SK-N-SH (cell line): ENCODE results near the gene FOXA3. TPM values are rescaled to one million over a fixed set of nuclear protein-coding genes. Genes with fewer than 3 reads are reported as not detected.

ENCODE experiments used
- CTCF ChIA-PET: fragments of 300-600, 350-600 bp; formaldehyde crosslinking; extraction: SDS; loops from one replicate; lab custom pipeline; 2021; lab: Yijun Ruan, JAX
- POLR2A ChIA-PET: fragments of 350-600 bp; sonication (Branson Sonifier 250); formaldehyde crosslinking; extraction: SDS; loops from one replicate; lab custom pipeline; 2020; ENCODE audit warnings: antibody characterized with exemption, inconsistent platforms; lab: Yijun Ruan, JAX
- DNase-seq: peaks from one replicate; pipeline ENCODE4 v3.0.0; 2012
- H2AFZ ChIP-seq: fragments of 200-600 bp; sonication (generic); 2 replicates; pipeline ENCODE4 v1.8.1; 2016; ENCODE audit warnings: antibody characterized with exemption, mild to moderate bottlenecking, low read depth
- H3F3A ChIP-seq: fragments of 200-600 bp; sonication (generic); replicated peaks from 2 replicates; pipeline ENCODE3; 2016; ENCODE audit warnings: antibody characterized with exemption, mild to moderate bottlenecking; ENCODE audit not compliant: insufficient read depth
- H3K27ac ChIP-seq, 2 experiments: fragments of 200-500 bp in 1 of 2; fragments of 200-600 bp in 1 of 2; sonication (Bioruptor generic) in 1 of 2; sonication (generic), shearing (Covaris generic) in 1 of 2; 2 replicates each; pipeline versions ENCODE4 v1.5.1 to v1.6.1; 2014 to 2016; ENCODE audit warnings: low read depth in 2 of 2, inconsistent platforms in 1 of 2, low read length in 1 of 2, mild to moderate bottlenecking in 1 of 2, mixed read lengths in 1 of 2
- H3K27me3 ChIP-seq: fragments of 200-600 bp; sonication (generic), shearing (Covaris generic); 2 replicates; pipeline ENCODE4 v1.6.1; 2016; ENCODE audit warnings: mixed run types; ENCODE audit not compliant: insufficient read depth
- H3K36me3 ChIP-seq, 2 experiments: fragments of 200-500 bp in 1 of 2; fragments of 200-600 bp in 1 of 2; sonication (Bioruptor generic) in 1 of 2; sonication (generic) in 1 of 2; replicated peaks in 1 of 2; 2 replicates each; pipeline versions ENCODE3 to v1.5.1; 2014 to 2016; ENCODE audit warnings: low read length in 1 of 2, mild to moderate bottlenecking in 1 of 2; ENCODE audit not compliant: insufficient read depth in 2 of 2, control insufficient read depth in 1 of 2
- H3K4me1 ChIP-seq, 2 experiments: fragments of 200-500 bp in 1 of 2; fragments of 200-600 bp in 1 of 2; sonication (Bioruptor generic) in 1 of 2; sonication (generic), shearing (Covaris generic) in 1 of 2; 2 replicates each; pipeline versions ENCODE4 v1.5.1 to v1.6.1; 2014 to 2016; ENCODE audit warnings: low read depth in 1 of 2, low read length in 1 of 2, mixed run types in 1 of 2; ENCODE audit not compliant: insufficient read depth in 2 of 2, control insufficient read depth in 1 of 2
- H3K4me2 ChIP-seq: fragments of 200-600 bp; sonication (generic), shearing (Covaris generic); 2 replicates; pipeline ENCODE4 v1.6.1; 2017; ENCODE audit warnings: mixed run types
- H3K4me3 ChIP-seq, 2 experiments: fragments of 200-500 bp in 1 of 2; fragments of 200-600 bp in 1 of 2; sonication (Bioruptor generic) in 1 of 2; sonication (generic), shearing (Covaris generic) in 1 of 2; 2 replicates each; pipeline versions ENCODE4 v1.5.1 to v1.8.1; 2014 to 2016; ENCODE audit warnings: low read depth in 2 of 2, inconsistent platforms in 1 of 2, low read length in 1 of 2, mild to moderate bottlenecking in 1 of 2, mixed read lengths in 1 of 2, moderate library complexity in 1 of 2
- H3K79me2 ChIP-seq: fragments of 200-600 bp; sonication (generic); 2 replicates; pipeline ENCODE4 v1.8.1; 2017; ENCODE audit warnings: mild to moderate bottlenecking; ENCODE audit not compliant: insufficient read depth
- H3K9ac ChIP-seq: fragments of 200-600 bp; sonication (generic); 2 replicates; pipeline ENCODE4 v1.6.1; 2017; ENCODE audit warnings: mixed run types
- H3K9me2 ChIP-seq: fragments of 200-600 bp; sonication (generic); 2 replicates; pipeline ENCODE4 v1.6.1; 2017; ENCODE audit warnings: mixed run types
- H3K9me3 ChIP-seq: fragments of 200-600 bp; sonication (generic); 2 replicates; pipeline ENCODE4 v1.6.1; 2017; ENCODE audit warnings: mixed run types, mild to moderate bottlenecking, moderate library complexity
- H4K20me1 ChIP-seq: fragments of 200-600 bp; sonication (generic); 2 replicates; pipeline ENCODE4 v1.6.1; 2017; ENCODE audit warnings: mild to moderate bottlenecking, mixed run types; ENCODE audit not compliant: insufficient read depth
- CHD2 ChIP-seq: fragments of 150-350 bp; IDR thresholded peaks from 2 replicates; pipeline ENCODE4 v1.6.1; 2018; ENCODE audit warnings: low read length; ENCODE audit not compliant: partially characterized antibody
- ELF1 ChIP-seq: IDR thresholded peaks from 2 replicates; pipeline ENCODE4 v1.4.0; 2012
- EP300 ChIP-seq, 2 experiments: IDR thresholded peaks; 2 replicates each; pipeline versions ENCODE4 v1.4.0 to v1.6.1; 2012; ENCODE audit warnings: borderline replicate concordance in 1 of 2, low read depth in 1 of 2, low read length in 1 of 2
- EZH2phosphoT487 ChIP-seq: fragments of 200-600 bp; sonication (generic); IDR thresholded peaks from 2 replicates; pipeline ENCODE4 v1.6.1; 2017; ENCODE audit warnings: low read depth, mixed run types, mild to moderate bottlenecking, antibody characterized with exemption, moderate library complexity, borderline replicate concordance
- FOXJ3 ChIP-seq: sonication (generic); formaldehyde crosslinking; IDR thresholded peaks from 2 replicates; pipeline ENCODE4 v1.5.1; 2020; ENCODE audit warnings: mild to moderate bottlenecking, missing genetic modification reagents
- FOXM1 ChIP-seq: IDR thresholded peaks from 2 replicates; pipeline ENCODE4 v1.4.0; 2012; ENCODE audit warnings: low read depth, mild to moderate bottlenecking
- GABPA ChIP-seq: IDR thresholded peaks from 2 replicates; pipeline ENCODE4 v1.4.0; 2012; ENCODE audit warnings: low read depth, mild to moderate bottlenecking
- GATA2 ChIP-seq: sonication (generic); formaldehyde crosslinking; IDR thresholded peaks from 2 replicates; pipeline ENCODE4 v1.5.0; 2020; ENCODE audit warnings: mild to moderate bottlenecking, missing genetic modification reagents
- JUND ChIP-seq: IDR thresholded peaks from 2 replicates; pipeline ENCODE4 v1.4.0; 2012
- MXI1 ChIP-seq: IDR thresholded peaks from 2 replicates; pipeline ENCODE4 v1.6.1; 2012; ENCODE audit warnings: mild to moderate bottlenecking, low read depth, low read length, improper control_type of control experiment
- NRF1 ChIP-seq: IDR thresholded peaks from 2 replicates; pipeline ENCODE4 v1.6.1; 2012; ENCODE audit warnings: low read depth, mild to moderate bottlenecking, low read length
- POLR2AphosphoS5 ChIP-seq: IDR thresholded peaks from 2 replicates; pipeline ENCODE4 v1.6.1; 2012; ENCODE audit warnings: low read depth, low read length
- RAD21 ChIP-seq: IDR thresholded peaks from 2 replicates; pipeline ENCODE4 v1.6.1; 2012; ENCODE audit warnings: mild to moderate bottlenecking, low read length
- RXRA ChIP-seq: IDR thresholded peaks from 2 replicates; pipeline ENCODE4 v1.4.0; 2012; ENCODE audit warnings: low read depth, mild to moderate bottlenecking, borderline replicate concordance
- TCF12 ChIP-seq: IDR thresholded peaks from 2 replicates; pipeline ENCODE4 v1.4.0; 2012
- TEAD4 ChIP-seq: IDR thresholded peaks from 2 replicates; pipeline ENCODE4 v1.4.0; 2012; ENCODE audit warnings: mild to moderate bottlenecking, borderline replicate concordance; ENCODE audit not compliant: insufficient read depth
- WGBS: methylation state at CpG from one replicate; pipeline ENCODE4 v1.1.6; 2017; ENCODE audit warnings: low lambda C conversion rate; 5-methylcytosine and 5-hydroxymethylcytosine counted together
- polyA plus RNA-seq, 3 experiments: library from polyadenylated mRNA; depleted of rRNA; stranded (reverse); fragments of >200 nt; gene quantifications; 2 replicates each; pipeline ENCODE4 v1.2.3, GENCODE V29; 2012
- TF ChIP-seq, protein P1 (sequence below): IDR thresholded peaks from 2 replicates; pipeline ENCODE4 v1.4.0; 2012; ENCODE audit warnings: low read depth, borderline replicate concordance
- TF ChIP-seq, protein P2 (sequence below): fragments of 150-350 bp; IDR thresholded peaks from 2 replicates; pipeline ENCODE4 v1.6.1; 2016; ENCODE audit warnings: mild to moderate bottlenecking, low read depth, low read length
- TF ChIP-seq, protein P3 (sequence below): IDR thresholded peaks from 2 replicates; pipeline ENCODE4 v1.4.0; 2012; ENCODE audit warnings: low read depth, borderline replicate concordance

Gene FOXA3
- polyA plus RNA-seq, 1 of the 3 experiments (the other 2 are of a cell fraction), result 1.5 TPM

DNA sequence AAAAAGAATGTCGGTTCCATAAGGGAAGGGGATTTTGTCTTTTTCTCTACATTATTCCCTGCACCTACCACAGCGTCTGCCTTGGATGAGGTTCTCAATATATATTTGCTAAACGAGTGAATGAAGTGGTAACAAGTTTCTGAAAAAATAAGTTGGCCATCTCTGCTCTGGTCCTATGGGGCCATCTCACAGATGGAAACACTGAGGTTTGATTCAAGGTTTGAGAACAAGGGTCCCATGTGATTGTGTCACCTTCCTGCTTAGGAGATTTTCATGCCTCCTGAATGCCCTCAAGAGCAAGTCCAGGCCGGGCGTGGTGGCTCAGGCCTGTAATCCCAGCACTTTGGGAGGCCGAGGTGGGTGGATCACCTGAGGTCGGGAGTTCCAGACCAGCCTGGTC, 35.1 kb downstream of the FOXA3 start:
- peaks cover 8 to 20% of the 10 kb centered on the region in 2 experiments for H3K36me3 ChIP-seq
- H3K27me3 ChIP-seq, result no peaks in the 10 kb centered on the region
- H3K4me1 ChIP-seq, result peaks cover 0 to 8% of the 10 kb centered on the region in 2 experiments; a peak in 1 of 4 replicates
- no peak overlapping the region for H2AFZ ChIP-seq
- no peak overlapping the region for H3K27ac ChIP-seq
- H3K9ac ChIP-seq, result no peak overlapping the region
- no peak overlapping the region for H3K4me3 ChIP-seq
- TF ChIP-seq EZH2phosphoT487 (no peak), NRF1 (no peak), TCF12 (no peak), POLR2AphosphoS5 (no peak), FOXM1 (no peak), JUND (no peak), ELF1 (no peak), CHD2 (no peak), FOXJ3 (CRISPR knock-in tag) (no peak), GATA2 (CRISPR knock-in tag) (no peak), EP300 (IDR thresholded peaks at IDR 0.05; ENCODE audit: borderline replicate concordance in 1 of 2, low read depth in 1 of 2, low read length in 1 of 2) (no peak), GABPA (no peak), MXI1 (no peak)
- TF ChIP-seq, protein P1, sequence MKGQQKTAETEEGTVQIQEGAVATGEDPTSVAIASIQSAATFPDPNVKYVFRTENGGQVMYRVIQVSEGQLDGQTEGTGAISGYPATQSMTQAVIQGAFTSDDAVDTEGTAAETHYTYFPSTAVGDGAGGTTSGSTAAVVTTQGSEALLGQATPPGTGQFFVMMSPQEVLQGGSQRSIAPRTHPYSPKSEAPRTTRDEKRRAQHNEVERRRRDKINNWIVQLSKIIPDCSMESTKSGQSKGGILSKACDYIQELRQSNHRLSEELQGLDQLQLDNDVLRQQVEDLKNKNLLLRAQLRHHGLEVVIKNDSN, result no peak
- TF ChIP-seq, protein P2, sequence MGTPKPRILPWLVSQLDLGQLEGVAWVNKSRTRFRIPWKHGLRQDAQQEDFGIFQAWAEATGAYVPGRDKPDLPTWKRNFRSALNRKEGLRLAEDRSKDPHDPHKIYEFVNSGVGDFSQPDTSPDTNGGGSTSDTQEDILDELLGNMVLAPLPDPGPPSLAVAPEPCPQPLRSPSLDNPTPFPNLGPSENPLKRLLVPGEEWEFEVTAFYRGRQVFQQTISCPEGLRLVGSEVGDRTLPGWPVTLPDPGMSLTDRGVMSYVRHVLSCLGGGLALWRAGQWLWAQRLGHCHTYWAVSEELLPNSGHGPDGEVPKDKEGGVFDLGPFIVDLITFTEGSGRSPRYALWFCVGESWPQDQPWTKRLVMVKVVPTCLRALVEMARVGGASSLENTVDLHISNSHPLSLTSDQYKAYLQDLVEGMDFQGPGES, result no peak
- no peak overlapping the region for H3K4me2 ChIP-seq
- no peaks in the 10 kb centered on the region for H3K9me2 ChIP-seq
- peaks cover 5% of the 10 kb centered on the region for H3K79me2 ChIP-seq
- H3K9me3 ChIP-seq, result no peaks in the 10 kb centered on the region
- peaks cover 14% of the 10 kb centered on the region for H3F3A ChIP-seq
- no peak for DNase-seq
- 99% methylated on average over 7 of the region's 7 CpGs for WGBS
- ChIA-PET POLR2A (no interaction called here), CTCF (no interaction called here)
- no peaks in the 10 kb centered on the region for H4K20me1 ChIP-seq

DNA sequence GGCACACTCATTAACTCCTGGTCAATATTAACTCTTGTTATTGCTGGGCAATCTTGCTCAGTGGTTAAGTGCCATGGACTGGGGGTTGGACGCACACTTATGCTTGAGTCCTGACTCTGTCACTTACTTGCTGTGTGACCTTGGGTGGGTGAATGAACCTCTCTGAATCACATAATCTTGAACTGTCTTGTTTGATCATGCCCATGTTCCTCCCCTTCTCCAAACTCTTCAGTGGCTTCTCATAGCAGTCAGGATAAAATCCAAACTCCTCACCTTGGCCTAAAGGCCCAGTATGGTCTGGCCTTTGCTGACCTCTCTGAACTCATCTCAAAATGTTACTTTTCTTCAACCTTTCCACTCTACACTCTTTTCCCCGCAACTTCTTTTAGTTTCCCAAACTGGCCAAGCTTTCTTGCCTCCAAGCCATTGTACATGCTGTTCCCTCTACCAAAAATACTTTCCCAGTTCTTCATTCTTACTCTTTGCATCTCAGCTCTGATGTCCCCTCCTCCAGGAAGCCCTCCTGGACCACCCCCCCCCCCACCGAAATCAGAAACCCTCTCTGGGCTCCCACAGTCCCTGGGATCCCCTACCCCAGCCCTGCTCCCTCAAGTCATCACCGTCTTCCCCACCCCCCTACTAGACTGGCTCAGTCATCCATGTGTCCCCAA, 35.9 kb downstream of the FOXA3 start:
- Histone ChIP-seq H3K4me1 (peaks cover 0 to 8% of the 10 kb centered on the region in 2 experiments; a peak in 1 of 4 replicates), H3K9me2 (no peaks in the 10 kb centered on the region), H2AFZ (no peak overlapping the region), H3K27ac (no peak overlapping the region), H3K36me3 (peaks cover 8 to 20% of the 10 kb centered on the region in 2 experiments), H3K9ac (no peak overlapping the region), H3K79me2 (peaks cover 5% of the 10 kb centered on the region; the same call in 1 of the 2 replicates), H3K4me3 (no peak overlapping the region), H3K27me3 (no peaks in the 10 kb centered on the region), H4K20me1 (no peaks in the 10 kb centered on the region), H3K9me3 (no peaks in the 10 kb centered on the region), H3K4me2 (0 out of 2 replicates have a peak overlapping the region, but pooled peaks have one; percentile 88), H3F3A (peaks cover 13% of the 10 kb centered on the region)
- WGBS, result 94% methylated on average over 4 of the region's 4 CpGs
- CTCF ChIA-PET, result interaction anchor here (1.5 to 3.7 kb wide), 2 partner anchors 17 to 83 kb away, joined by 7 to 15 read pairs; no protein-coding TSS in a partner anchor
- no peak for DNase-seq
- POLR2A ChIA-PET, result no interaction called here
- no peak for TF ChIP-seq RXRA
- no peak for TF ChIP-seq FOXJ3 (CRISPR knock-in tag)
- TF ChIP-seq, protein P2, result no peak
- TF ChIP-seq TEAD4, result no peak
- TF ChIP-seq GABPA, result no peak
- TF ChIP-seq, protein P3, sequence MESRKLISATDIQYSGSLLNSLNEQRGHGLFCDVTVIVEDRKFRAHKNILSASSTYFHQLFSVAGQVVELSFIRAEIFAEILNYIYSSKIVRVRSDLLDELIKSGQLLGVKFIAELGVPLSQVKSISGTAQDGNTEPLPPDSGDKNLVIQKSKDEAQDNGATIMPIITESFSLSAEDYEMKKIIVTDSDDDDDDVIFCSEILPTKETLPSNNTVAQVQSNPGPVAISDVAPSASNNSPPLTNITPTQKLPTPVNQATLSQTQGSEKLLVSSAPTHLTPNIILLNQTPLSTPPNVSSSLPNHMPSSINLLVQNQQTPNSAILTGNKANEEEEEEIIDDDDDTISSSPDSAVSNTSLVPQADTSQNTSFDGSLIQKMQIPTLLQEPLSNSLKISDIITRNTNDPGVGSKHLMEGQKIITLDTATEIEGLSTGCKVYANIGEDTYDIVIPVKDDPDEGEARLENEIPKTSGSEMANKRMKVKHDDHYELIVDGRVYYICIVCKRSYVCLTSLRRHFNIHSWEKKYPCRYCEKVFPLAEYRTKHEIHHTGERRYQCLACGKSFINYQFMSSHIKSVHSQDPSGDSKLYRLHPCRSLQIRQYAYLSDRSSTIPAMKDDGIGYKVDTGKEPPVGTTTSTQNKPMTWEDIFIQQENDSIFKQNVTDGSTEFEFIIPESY, result no peak
- TF ChIP-seq, protein P1, result no peak
- no peak for TF ChIP-seq NRF1
- TF ChIP-seq CHD2, result no peak
- no peak for TF ChIP-seq RAD21
